ENCODE data around the gene SHBG. TPM values are rescaled to one million over a fixed set of nuclear protein-coding genes. Genes with fewer than 3 reads are reported as not detected.

SHBG gene
- total RNA-seq, 4 donors from 2014 or later, result 2.1 to 38.0 (median 16.3) TPM

DNA sequence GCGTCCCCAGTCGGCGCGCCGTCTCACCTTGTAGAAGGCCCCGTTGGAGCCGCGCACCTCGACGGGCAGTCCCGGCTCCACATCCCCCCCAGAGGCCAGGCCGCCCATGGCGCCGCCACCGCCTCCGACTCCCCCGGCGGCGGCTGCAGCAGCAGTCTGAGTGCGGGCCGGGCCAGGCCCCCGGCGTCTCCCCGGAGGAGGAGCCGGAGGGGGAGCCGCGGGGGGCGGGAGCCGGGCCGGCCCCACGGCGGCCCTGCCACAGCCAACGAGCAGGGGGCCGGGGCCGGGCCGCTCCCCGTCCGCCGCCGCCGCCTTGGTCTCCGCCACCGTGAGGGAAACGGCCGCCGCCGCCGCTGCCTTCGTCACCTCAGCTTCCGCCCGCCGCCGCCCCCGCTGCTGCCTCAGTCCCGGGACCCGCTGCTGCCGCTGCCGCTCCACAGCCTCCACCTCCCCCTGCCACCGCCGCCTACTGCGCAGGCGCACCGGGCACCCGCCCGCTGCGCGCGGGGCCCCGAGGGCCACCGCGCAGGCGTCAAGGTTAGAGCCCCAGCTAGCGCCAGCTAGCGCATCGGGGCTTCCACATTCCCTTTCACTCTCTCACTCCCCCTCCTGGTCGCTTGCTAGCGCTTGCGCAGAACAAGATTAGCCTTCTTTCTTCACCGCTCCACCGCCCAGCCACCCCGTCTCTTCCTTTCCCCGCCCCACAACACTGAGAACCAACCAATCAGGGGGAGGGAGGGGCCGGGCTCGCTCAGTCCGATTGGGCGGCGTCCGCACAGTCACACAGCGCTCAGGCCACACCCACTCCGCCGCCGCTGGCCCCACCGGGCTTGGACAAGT lies 15.3 kb upstream of the SHBG start, which contains the start of gene FXR2:
Gene FXR2 (minus strand): TSS at position 473 of the 840 bp plus-strand sequence. CDS start 365 bp downstream, at position 108.
- peaks cover 0 to 12% (median 0%) of the 10 kb centered on the region in 3 donors for H3K36me3 ChIP-seq
- peaks cover 0 to 31% (median 10%) of the 10 kb centered on the region in 4 donors for H3K4me1 ChIP-seq
- H3K27ac ChIP-seq, result peak within 1 kb of the TSS; percentile 90 to 100 (median 96)
- H3K9me3 ChIP-seq, result no peaks in the 10 kb centered on the region
- no peaks in the 10 kb centered on the region for H3K27me3 ChIP-seq
- peak within 1 kb of the TSS; percentile 77 to 98 (median 95) for H3K4me3 ChIP-seq
- TF ChIP-seq CTCF (IDR thresholded peaks at IDR 0.05) (peak; percentile 60 to 84 (median 76)), POLR2A (IDR thresholded peaks at IDR 0.05) (peak; percentile 73 to 84)
- DNase-seq, result peak; percentile 99 to 100 (median 100)

DNA sequence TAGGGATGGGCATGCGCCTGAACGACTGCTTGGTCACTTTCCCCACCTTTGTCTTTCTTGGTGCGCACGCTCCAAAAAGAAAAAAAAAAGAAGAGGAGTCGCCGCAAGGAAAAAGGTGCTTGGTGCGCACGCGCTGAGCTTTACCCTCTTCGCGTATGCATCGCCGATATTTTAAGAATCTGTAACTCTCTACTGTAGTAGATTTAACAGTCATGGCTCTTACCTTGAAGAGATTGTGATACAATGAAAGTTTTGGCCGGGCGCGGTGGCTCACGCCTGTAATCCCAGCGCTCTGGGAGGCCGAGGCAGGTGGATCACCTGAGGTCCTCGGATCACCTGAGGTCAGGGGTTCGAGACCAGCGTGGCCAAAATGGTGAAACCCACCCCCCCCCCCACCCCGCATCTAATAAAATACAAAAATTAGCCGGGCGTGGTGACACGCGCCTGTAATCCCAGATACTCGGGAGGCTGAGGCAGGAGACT lies 14.6 kb upstream of the SHBG start:
- peak overlapping the region; percentile 34 to 97 (median 66) for H3K4me3 ChIP-seq
- H3K4me1 ChIP-seq, result peaks cover 0 to 31% (median 10%) of the 10 kb centered on the region in 4 donors
- no peak for DNase-seq
- no peaks in the 10 kb centered on the region for H3K9me3 ChIP-seq
- TF ChIP-seq CTCF (IDR thresholded peaks at IDR 0.05), result no peak
- no peaks in the 10 kb centered on the region for H3K27me3 ChIP-seq
- peak overlapping the region; percentile 78 to 100 (median 96) for H3K27ac ChIP-seq
- H3K36me3 ChIP-seq, result peaks cover 0 to 12% (median 0%) of the 10 kb centered on the region in 3 donors

GRCh38 chr17:7618608-7619007 lies 11.3 kb upstream of the SHBG start:
- TF ChIP-seq POLR2A (IDR thresholded peaks at IDR 0.05) (no peak), CTCF (IDR thresholded peaks at IDR 0.05) (no peak)
- Histone ChIP-seq H3K27ac (no peak overlapping the region), H3K9me3 (no peaks in the 10 kb centered on the region), H3K4me3 (no peak overlapping the region), H3K27me3 (no peaks in the 10 kb centered on the region), H3K36me3 (no peaks in the 10 kb centered on the region), H3K4me1 (peaks cover 0 to 7% (median 3%) of the 10 kb centered on the region in 4 donors)
- no peak for DNase-seq

DNA sequence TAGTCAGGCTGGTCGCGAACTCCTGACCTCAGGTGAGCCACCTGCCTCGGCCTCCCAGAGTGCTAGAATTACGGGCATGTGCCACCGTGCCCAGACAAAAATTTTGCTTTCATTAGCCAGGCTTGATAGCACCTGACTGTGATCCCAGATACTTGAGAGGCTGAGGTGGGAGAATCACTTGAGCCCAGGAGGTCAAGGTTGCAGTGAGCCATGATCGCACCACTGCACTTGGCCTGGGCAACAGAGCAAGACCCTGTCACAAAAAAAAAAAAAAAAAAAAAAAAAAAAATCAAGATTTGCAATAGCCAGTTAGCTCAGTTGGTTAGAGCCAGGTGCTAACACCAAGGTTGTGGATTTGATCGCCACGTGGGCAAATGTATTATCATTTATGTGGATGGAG lies 9.1 kb upstream of the SHBG start:
- no peaks in the 10 kb centered on the region for H3K27me3 ChIP-seq

GRCh38 chr17:7623661-7624060 lies 6.3 kb upstream of the SHBG start:
- Histone ChIP-seq H3K9me3 (no peaks in the 10 kb centered on the region), H3K27me3 (no peaks in the 10 kb centered on the region), H3K4me1 (peaks cover 0 to 24% (median 2%) of the 10 kb centered on the region in 4 donors), H3K36me3 (peaks cover 0 to 6% (median 0%) of the 10 kb centered on the region in 3 donors), H3K27ac (no peak overlapping the region), H3K4me3 (no peak overlapping the region)
- no peak for DNase-seq
- TF ChIP-seq POLR2A (IDR thresholded peaks at IDR 0.05) (no peak), CTCF (IDR thresholded peaks at IDR 0.05) (no peak)

More for the DNA sequence above, 9.1 kb upstream of the SHBG start:
- no peak for DNase-seq
- Histone ChIP-seq H3K4me1 (peaks cover 0 to 8% (median 0%) of the 10 kb centered on the region in 4 donors), H3K27ac (no peak overlapping the region), H3K4me3 (no peak overlapping the region), H3K9me3 (no peaks in the 10 kb centered on the region), H3K36me3 (peaks cover 0 to under 1% (median 0%) of the 10 kb centered on the region in 3 donors)
- no peak for TF ChIP-seq CTCF (IDR thresholded peaks at IDR 0.05)
- TF ChIP-seq POLR2A (IDR thresholded peaks at IDR 0.05), result no peak

Measured in Peyer's patch (tissue), 4 donors.